ENCODE results near the gene SLC37A1.

The SLC37A1 gene

GRCh38 chr21:42508371-42508770, 5.3 kb upstream of the SLC37A1 start:
- DNase-seq: no peak

GRCh38 chr21:42509244-42509643, 4.4 kb upstream of the SLC37A1 start:
- no peak for DNase-seq

- DNase-seq: no peak
These were observed 1.2 kb upstream of the SLC37A1 start for GRCh38 chr21:42512346-42513034.

GRCh38 chr21:42513985-42514882, 582 bp downstream of the SLC37A1 start:
- DNase-seq: peak; percentile 61 to 72

- no peak for DNase-seq
These were observed 1.2 kb downstream of the SLC37A1 start for GRCh38 chr21:42514883-42515228.

GRCh38 chr21:42515708-42516502, 2.3 kb downstream of the SLC37A1 start:
- no peak for DNase-seq

GRCh38 chr21:42518215-42518614, 4.6 kb downstream of the SLC37A1 start:
- DNase-seq: no peak

- no peak for DNase-seq
These were observed 5.0 kb downstream of the SLC37A1 start for GRCh38 chr21:42518626-42519025.

GRCh38 chr21:42520628-42521253, 7.1 kb downstream of the SLC37A1 start:
- DNase-seq: no peak

GRCh38 chr21:42521384-42521783, 7.7 kb downstream of the SLC37A1 start:
- no peak for DNase-seq

GRCh38 chr21:42521805-42522204, 8.2 kb downstream of the SLC37A1 start:
- no peak for DNase-seq

- DNase-seq: no peak
These were observed 8.6 kb downstream of the SLC37A1 start for GRCh38 chr21:42522271-42522670.

GRCh38 chr21:42522771-42523170, 9.1 kb downstream of the SLC37A1 start:
- DNase-seq: no peak

- no peak for DNase-seq
These were observed 9.6 kb downstream of the SLC37A1 start for GRCh38 chr21:42523211-42523610.

- DNase-seq: no peak
These were observed 10.3 kb downstream of the SLC37A1 start for GRCh38 chr21:42523941-42524340.

- DNase-seq: peak; percentile 65 to 91
These were observed 10.8 kb downstream of the SLC37A1 start for GRCh38 chr21:42524341-42525028.

GRCh38 chr21:42525029-42525581, 11.5 kb downstream of the SLC37A1 start:
- no peak for DNase-seq

GRCh38 chr21:42525676-42526378, 12.2 kb downstream of the SLC37A1 start:
- no peak for DNase-seq

GRCh38 chr21:42526379-42526727, 12.7 kb downstream of the SLC37A1 start:
- no peak for DNase-seq

- no peak for DNase-seq
These were observed 13.5 kb downstream of the SLC37A1 start for GRCh38 chr21:42527127-42527488.

GRCh38 chr21:42527489-42528158, 14.0 kb downstream of the SLC37A1 start:
- peak; percentile 59 to 79 for DNase-seq

Data from CD4-positive, alpha-beta T cell treated with Interleukin-1 beta for 1 hour (primary cell).